Omental fat pad (tissue), 4 donors: ENCODE measurements around the gene LDHAL6B. TPM values are rescaled to one million over a fixed set of nuclear protein-coding genes. Genes with fewer than 3 reads are reported as not detected.

Experiments used
- ATAC-seq: fragments of 150-250 bp; one replicate; pipeline ENCODE4 v1.9.1; 2016; ENCODE audit warnings: mild to moderate bottlenecking, moderate library complexity; ENCODE audit not compliant: low FRiP score
- DNase-seq: peaks from one replicate; pipeline ENCODE4 v3.0.0-alpha.2; 2019; ENCODE audit warnings: low spot score
- CTCF ChIP-seq, 3 donors: fragments of 450-650 bp; IDR thresholded peaks; one replicate each; pipeline ENCODE4 v1.5.1; 2016 to 2017; ENCODE audit warnings: antibody characterized with exemption in 3 of 3, mild to moderate bottlenecking in 3 of 3, moderate library complexity in 2 of 3
- total RNA-seq, 4 donors: library from RNA; depleted of rRNA; stranded (reverse); fragments of >200 nt; gene quantifications; one replicate each; pipeline ENCODE4 v1.1.0, GENCODE V29; 2016

LDHAL6B gene
- total RNA-seq, 4 donors from 2014 or later = not detected

- ATAC-seq (no peak), DNase-seq (no peak)
- TF ChIP-seq CTCF (IDR thresholded peaks at IDR 0.05) = no peak
These were observed 11.3 kb downstream of the LDHAL6B start for GRCh38 chr15:59217876-59218498.

- DNase-seq (no peak), ATAC-seq (no peak)
- no peak for TF ChIP-seq CTCF (IDR thresholded peaks at IDR 0.05)
These were observed 12.1 kb downstream of the LDHAL6B start for GRCh38 chr15:59218710-59219109.

GRCh38 chr15:59221511-59222505, 15.2 kb downstream of the LDHAL6B start:
- ATAC-seq (no peak), DNase-seq (no peak)

GRCh38 chr15:59222906-59223550, 16.4 kb downstream of the LDHAL6B start:
- DNase-seq = no peak
- TF ChIP-seq CTCF (IDR thresholded peaks at IDR 0.05) = no peak
- no peak for ATAC-seq

More at GRCh38 chr15:59221511-59222505, 15.2 kb downstream of the LDHAL6B start:
- TF ChIP-seq CTCF (IDR thresholded peaks at IDR 0.05) = no peak

GRCh38 chr15:59223736-59224135, 17.1 kb downstream of the LDHAL6B start:
- DNase-seq (no peak), ATAC-seq (no peak)
- TF ChIP-seq CTCF (IDR thresholded peaks at IDR 0.05) = no peak

GRCh38 chr15:59224474-59224873, 17.8 kb downstream of the LDHAL6B start:
- no peak for TF ChIP-seq CTCF (IDR thresholded peaks at IDR 0.05)
- no peak for ATAC-seq
- no peak for DNase-seq
